ENCODE results near the gene DDI1.

DNA sequence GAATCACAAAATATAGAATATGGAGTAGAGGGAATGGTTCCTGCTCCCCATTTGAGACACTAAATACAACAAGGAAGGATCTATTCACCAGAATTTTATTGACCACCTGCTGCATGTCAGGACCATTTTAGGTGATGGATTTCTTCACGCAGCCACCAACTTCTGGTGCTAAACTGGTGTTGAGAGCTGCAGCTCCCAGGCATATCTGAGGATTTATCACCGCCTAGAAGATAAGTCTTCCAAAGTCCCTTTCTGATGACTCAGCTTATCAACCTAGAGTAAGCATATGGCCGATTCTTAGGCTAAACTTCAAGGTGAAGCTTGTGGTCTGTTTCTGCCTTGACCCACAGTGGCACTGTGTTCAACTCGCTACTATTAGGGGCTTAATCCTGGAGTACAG lies 6.7 kb downstream of the DDI1 start:
- TF ChIP-seq POLR2A (IDR thresholded peaks at IDR 0.05), result no peak
- TF ChIP-seq, protein P1, sequence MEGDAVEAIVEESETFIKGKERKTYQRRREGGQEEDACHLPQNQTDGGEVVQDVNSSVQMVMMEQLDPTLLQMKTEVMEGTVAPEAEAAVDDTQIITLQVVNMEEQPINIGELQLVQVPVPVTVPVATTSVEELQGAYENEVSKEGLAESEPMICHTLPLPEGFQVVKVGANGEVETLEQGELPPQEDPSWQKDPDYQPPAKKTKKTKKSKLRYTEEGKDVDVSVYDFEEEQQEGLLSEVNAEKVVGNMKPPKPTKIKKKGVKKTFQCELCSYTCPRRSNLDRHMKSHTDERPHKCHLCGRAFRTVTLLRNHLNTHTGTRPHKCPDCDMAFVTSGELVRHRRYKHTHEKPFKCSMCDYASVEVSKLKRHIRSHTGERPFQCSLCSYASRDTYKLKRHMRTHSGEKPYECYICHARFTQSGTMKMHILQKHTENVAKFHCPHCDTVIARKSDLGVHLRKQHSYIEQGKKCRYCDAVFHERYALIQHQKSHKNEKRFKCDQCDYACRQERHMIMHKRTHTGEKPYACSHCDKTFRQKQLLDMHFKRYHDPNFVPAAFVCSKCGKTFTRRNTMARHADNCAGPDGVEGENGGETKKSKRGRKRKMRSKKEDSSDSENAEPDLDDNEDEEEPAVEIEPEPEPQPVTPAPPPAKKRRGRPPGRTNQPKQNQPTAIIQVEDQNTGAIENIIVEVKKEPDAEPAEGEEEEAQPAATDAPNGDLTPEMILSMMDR (IDR thresholded peaks at IDR 0.05), result no peak
